Measurements from ENCODE around the gene MPZL3. TPM values are rescaled to one million over a fixed set of nuclear protein-coding genes. Genes with fewer than 3 reads are reported as not detected.

The MPZL3 gene
- 10.0 TPM for total RNA-seq
- polyA plus RNA-seq (ENCODE audit: insufficient read depth, low read depth, low replicate concordance) = 1.7 TPM
- long read RNA-seq, donor 1 = 0 reads
- long read RNA-seq, donor 2 = 0 reads
- long read RNA-seq, donor 3, partial matches to known transcripts = 0 of 2 reads
- long read RNA-seq, donor 3, other reads (novel, unspliced or antisense) = 0 of 2 reads
- long read RNA-seq, donor 4 = 0 reads
- long read RNA-seq, donor 5, partial matches to known transcripts = 0 of 1 reads
- long read RNA-seq, donor 5, other reads (novel, unspliced or antisense) = 0 of 1 reads
- long read RNA-seq, donor 6 = 0 reads
- long read RNA-seq, donor 7, partial matches to known transcripts = 0 of 2 reads
- long read RNA-seq, donor 7, other reads (novel, unspliced or antisense) = 1 of 2 reads
- long read RNA-seq, donor 8, partial matches to known transcripts = 0 of 2 reads
- long read RNA-seq, donor 8, other reads (novel, unspliced or antisense) = 0 of 2 reads
- long read RNA-seq, donor 9 = 0 reads
- long read RNA-seq, donor 10, partial matches to known transcripts = 0 of 2 reads
- long read RNA-seq, donor 10, other reads (novel, unspliced or antisense) = 0 of 2 reads

DNA sequence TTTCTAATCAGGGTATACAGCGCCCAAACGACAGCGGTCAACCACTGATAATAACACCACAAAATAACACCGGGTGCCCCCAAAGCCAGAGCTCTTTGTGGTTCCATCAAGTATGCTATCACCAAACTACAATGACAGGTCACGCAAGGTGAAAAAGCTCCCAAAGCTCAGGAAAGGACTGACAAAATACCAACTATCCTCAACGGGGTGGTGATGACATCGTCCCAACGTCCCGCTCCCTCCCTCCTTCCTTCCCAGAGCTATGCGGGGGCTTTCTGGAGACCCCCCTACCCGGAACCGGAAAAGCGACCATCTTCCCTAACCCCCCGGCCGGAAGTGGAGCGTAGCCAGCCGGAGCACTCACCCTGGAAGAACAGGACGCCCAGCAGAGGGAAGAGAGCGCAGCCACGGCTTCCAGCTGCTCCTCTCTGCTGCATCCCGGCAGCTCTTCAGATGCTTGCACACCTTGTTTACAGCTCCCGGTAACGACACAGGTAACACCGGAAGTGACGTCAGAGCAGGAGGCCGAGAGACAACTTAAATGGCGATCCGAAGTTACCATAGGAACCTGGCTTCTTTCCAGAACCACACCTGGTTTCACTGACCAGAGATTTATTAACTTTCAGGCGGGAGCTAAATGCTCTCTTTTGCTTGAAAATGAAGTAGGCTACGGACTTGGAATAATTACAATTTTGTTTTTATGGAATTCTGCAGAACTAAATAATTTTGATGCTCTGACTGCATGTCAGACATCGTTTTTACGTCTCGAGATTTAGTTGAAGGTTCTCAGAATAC, at the start of gene MPZL3:
MPZL3 (minus strand) TSS at position 508 of the 795 bp plus-strand sequence; CDS start at position 437, 71 bp downstream.
- intact Hi-C loops (cut with DNase I) = no loop called here

GRCh38 chr11:118301600-118302195, 49.5 kb upstream of the MPZL3 start:
- Histone ChIP-seq H3K27me3 (ENCODE audit: control insufficient read depth, insufficient read depth, low read length) (no peaks in the 10 kb centered on the region), H3K27ac (ENCODE audit: low read depth in 2 of 2, low read length in 2 of 2) (no peak overlapping the region), H3K4me1 (ENCODE audit: control insufficient read depth in 2 of 3, insufficient read depth in 2 of 3, low read depth in 1 of 3, low read length in 3 of 3) (no peaks in the 10 kb centered on the region), H3K9me3 (ENCODE audit: control insufficient read depth in 2 of 3, insufficient read depth in 1 of 3, low read length in 3 of 3) (no peaks in the 10 kb centered on the region), H3K9ac (ENCODE audit: low read length in 3 of 3) (no peak overlapping the region), H3K4me3 (ENCODE audit: low read length in 3 of 3) (no peak overlapping the region), H3K36me3 (ENCODE audit: control insufficient read depth in 2 of 3, insufficient read depth in 3 of 3, low read length in 3 of 3) (no peaks in the 10 kb centered on the region)
- FAIRE-seq (no peak), DNase-seq (no peak)
- TF ChIP-seq CTCF (IDR thresholded peaks at IDR 0.05; ENCODE audit: borderline replicate concordance, extremely low read depth, insufficient read depth) = no peak
- intact Hi-C loops (cut with DNase I) = no loop called here

More for the DNA sequence above, at the start of gene MPZL3:
- DNase-seq (peak; percentile 91 to 98 (median 94)), FAIRE-seq (peak; percentile 6)
- H3K27ac ChIP-seq (ENCODE audit: low read depth in 2 of 2, low read length in 2 of 2) = peak within 1 kb of the TSS; percentile 74 to 84
- TF ChIP-seq CTCF (IDR thresholded peaks at IDR 0.05; ENCODE audit: borderline replicate concordance, extremely low read depth, insufficient read depth) = no peak
- no peaks in the 10 kb centered on the region for H3K36me3 ChIP-seq (ENCODE audit: control insufficient read depth in 2 of 3, insufficient read depth in 3 of 3, low read length in 3 of 3)
- H3K4me3 ChIP-seq (ENCODE audit: low read length in 3 of 3) = peak within 1 kb of the TSS; percentile 86 to 100 (median 91)
- no peaks in the 10 kb centered on the region for H3K27me3 ChIP-seq (ENCODE audit: control insufficient read depth, insufficient read depth, low read length)
- peak within 1 kb of the TSS; percentile 43 to 98 (median 45) for H3K9ac ChIP-seq (ENCODE audit: low read length in 3 of 3)
- no peaks in the 10 kb centered on the region for H3K4me1 ChIP-seq (ENCODE audit: control insufficient read depth in 2 of 3, insufficient read depth in 2 of 3, low read depth in 1 of 3, low read length in 3 of 3)
- no peaks in the 10 kb centered on the region for H3K9me3 ChIP-seq (ENCODE audit: control insufficient read depth in 2 of 3, insufficient read depth in 1 of 3, low read length in 3 of 3)

GRCh38 chr11:118295815-118296454, 43.8 kb upstream of the MPZL3 start:
- no peak overlapping the region for H3K27ac ChIP-seq (ENCODE audit: low read depth in 2 of 2, low read length in 2 of 2)
- no peaks in the 10 kb centered on the region for H3K9me3 ChIP-seq (ENCODE audit: control insufficient read depth in 2 of 3, insufficient read depth in 1 of 3, low read length in 3 of 3)
- H3K36me3 ChIP-seq (ENCODE audit: control insufficient read depth in 2 of 3, insufficient read depth in 3 of 3, low read length in 3 of 3) = no peaks in the 10 kb centered on the region
- no peaks in the 10 kb centered on the region for H3K27me3 ChIP-seq (ENCODE audit: control insufficient read depth, insufficient read depth, low read length)
- peak; percentile 37 for TF ChIP-seq CTCF (IDR thresholded peaks at IDR 0.05; ENCODE audit: borderline replicate concordance, extremely low read depth, insufficient read depth)
- H3K4me3 ChIP-seq (ENCODE audit: low read length in 3 of 3) = no peak overlapping the region
- FAIRE-seq (no peak), DNase-seq (peak in 1 of 5 donors; percentile 37)
- no peak overlapping the region for H3K9ac ChIP-seq (ENCODE audit: low read length in 3 of 3)
- intact Hi-C loops (cut with DNase I) = no loop called here
- H3K4me1 ChIP-seq (ENCODE audit: control insufficient read depth in 2 of 3, insufficient read depth in 2 of 3, low read depth in 1 of 3, low read length in 3 of 3) = no peaks in the 10 kb centered on the region

All from kidney (tissue), 22 donors.